CD4-positive, alpha-beta T cell (primary cell): ENCODE data around the gene ZNF850. TPM values are rescaled to one million over a fixed set of nuclear protein-coding genes. Genes with fewer than 3 reads are reported as not detected.

Experiments
- ATAC-seq: fragments of 200-7000 bp; cut with Tn5 transposase; one replicate; pipeline ENCODE4 v1.10.0; 2022; ENCODE audit warnings: mild to moderate bottlenecking; ENCODE audit not compliant: poor library complexity
- CTCF ChIA-PET: fragments of 350-600 bp; sonication (Branson Sonifier 250); formaldehyde crosslinking; loops from one replicate; lab custom pipeline; 2021; ENCODE audit warnings: antibody characterized with exemption, inconsistent platforms; lab: Charles Lee
- POLR2A ChIA-PET: fragments of 350-600 bp; sonication (Branson Sonifier 250); formaldehyde crosslinking; loops from one replicate; lab custom pipeline; 2021; ENCODE audit warnings: antibody characterized with exemption, inconsistent platforms; lab: Charles Lee
- DNase-seq, 14 experiments: peaks; one replicate each; pipeline ENCODE4 v3.0.0-alpha.2; 2013 to 2020; ENCODE audit warnings: mixed read lengths in 2 of 14
- H3K27ac ChIP-seq, 2 donors: one replicate each; pipeline versions ENCODE4 v1.5.1 to v1.7.0; 2013; ENCODE audit warnings: low read length in 2 of 2, low read depth in 1 of 2, mild to moderate bottlenecking in 1 of 2
- H3K27me3 ChIP-seq, 2 experiments: 1 replicate in 1 of 2; 2 replicates in 1 of 2; pipeline versions ENCODE4 v1.6.1 to v1.7.0; 2013; ENCODE audit warnings: low read length in 2 of 2, control low read depth in 1 of 2, mild to moderate bottlenecking in 1 of 2, moderate library complexity in 1 of 2; ENCODE audit not compliant: insufficient read depth in 2 of 2, control insufficient read depth in 1 of 2
- H3K36me3 ChIP-seq: one replicate; pipeline ENCODE4 v1.6.1; 2013; ENCODE audit warnings: low read length, control low read depth; ENCODE audit not compliant: insufficient read depth
- H3K4me1 ChIP-seq: one replicate; pipeline ENCODE4 v1.6.1; 2013; ENCODE audit warnings: low read length, control low read depth; ENCODE audit not compliant: insufficient read depth
- H3K4me3 ChIP-seq: one replicate; pipeline ENCODE4 v1.5.1; 2013; ENCODE audit warnings: mild to moderate bottlenecking, low read length, moderate library complexity
- H3K9me3 ChIP-seq, 2 experiments: 1 replicate in 1 of 2; 2 replicates in 1 of 2; pipeline versions ENCODE4 v1.6.1 to v1.7.0; 2013; ENCODE audit warnings: low read length in 2 of 2, mild to moderate bottlenecking in 2 of 2, control low read depth in 1 of 2, moderate library complexity in 1 of 2; ENCODE audit not compliant: control insufficient read depth in 1 of 2, insufficient read depth in 1 of 2
- H3K27ac Mint-ChIP-seq: one replicate; pipeline ENCODE4 v1.8.0; 2020; ENCODE audit warnings: mixed read lengths
- H3K27me3 Mint-ChIP-seq: one replicate; pipeline ENCODE4 v1.8.0; 2021; ENCODE audit warnings: mixed read lengths
- H3K36me3 Mint-ChIP-seq: one replicate; pipeline ENCODE4 v1.8.0; 2021; ENCODE audit warnings: low read depth, mixed read lengths
- H3K4me1 Mint-ChIP-seq: one replicate; pipeline ENCODE4 v1.8.0; 2021; ENCODE audit warnings: low read depth, mixed read lengths
- H3K4me3 Mint-ChIP-seq: one replicate; pipeline ENCODE4 v1.8.0; 2020; ENCODE audit warnings: mild to moderate bottlenecking, mixed read lengths
- H3K9me3 Mint-ChIP-seq: one replicate; pipeline ENCODE4 v1.8.0; 2020; ENCODE audit warnings: mixed read lengths
- intact Hi-C, 2 experiments: fragments of 100-400 bp; cut with DNase I in 1 of 2; cut with micrococcal nuclease in 1 of 2; formaldehyde crosslinking; loops; one replicate each; pipeline versions ENCODE4 v1.15.1 to v1.9.0; 2023 to 2025; cut with DNase I, micrococcal nuclease
- polyA plus RNA-seq, 2 donors: library from polyadenylated mRNA; unstranded; fragments of 120-200 nt; gene quantifications; one replicate each; pipeline ENCODE4 v1.2.1, GENCODE V29; 2013
- total RNA-seq, 174 experiments: library from RNA in 2 of 174; stranded (reverse) in 2 of 174; gene quantifications; one replicate each; pipeline ENCODE4 v1.2.3 and lab custom pipeline; 2021 to 2026
- TF ChIP-seq, protein P1 (sequence below): fragments of 200-600 bp; IDR thresholded peaks from one replicate; pipeline ENCODE4 v1.8.0; 2022; ENCODE audit warnings: antibody characterized with exemption, mild to moderate bottlenecking

Gene ZNF850
- total RNA-seq = 1 to 10 TPM in 1 of 2 experiments, under 1 TPM in 1; 0.77 to 2.1 TPM
- 1.2 TPM for polyA plus RNA-seq (2013, experiment 1 of 2)
- polyA plus RNA-seq (2013, experiment 2 of 2) = 1.6 TPM
- 5.1 to 29.6 (median 15.3) reads per million in 172 experiments for total RNA-seq (lab: John Stamatoyannopoulos, UW)

DNA sequence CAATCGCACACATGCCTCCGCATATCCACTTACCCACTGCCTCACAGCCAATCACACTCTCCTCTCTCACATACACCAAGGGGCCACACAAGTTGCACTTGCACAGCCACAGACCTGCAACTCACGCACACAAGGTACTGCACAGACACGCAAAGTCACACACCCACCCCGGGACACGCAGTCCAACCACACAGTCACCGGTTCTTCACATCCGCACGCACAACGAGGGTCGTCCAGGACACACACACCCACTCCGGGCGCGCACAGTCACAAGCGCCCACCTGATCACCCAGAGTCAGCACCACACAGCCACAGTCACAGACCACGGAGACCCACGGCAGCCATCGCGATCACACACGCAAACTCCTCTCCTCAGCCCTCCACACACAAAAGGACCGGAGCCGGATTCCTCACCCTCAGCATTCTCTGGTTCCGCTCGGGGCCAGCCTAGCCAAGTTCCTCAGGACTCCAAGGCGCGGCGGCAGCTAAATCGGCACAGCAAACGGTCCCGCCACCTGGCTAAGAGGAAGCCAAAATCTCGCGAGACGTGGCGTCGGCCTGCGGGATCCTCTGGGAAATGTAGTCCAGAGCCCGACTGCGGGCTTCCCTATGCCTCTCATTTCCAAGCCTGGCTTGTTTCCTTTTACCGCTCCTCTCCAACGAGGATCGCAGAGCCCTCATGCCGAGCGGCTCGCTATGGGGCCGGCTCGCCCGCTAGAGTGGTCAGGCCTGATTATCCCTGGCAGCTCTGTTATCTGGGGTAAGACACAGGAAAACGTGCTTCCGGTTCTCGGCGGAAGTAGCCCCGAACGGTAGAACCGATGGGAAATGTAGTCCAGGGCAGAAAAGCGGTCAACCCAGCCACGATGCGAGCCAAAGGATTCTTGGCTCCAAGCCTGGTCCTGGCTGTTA, at the start of gene ZNF850:
ZNF850 (minus strand) TSS at position 497 of the 912 bp plus-strand sequence. CDS start 10,201 bp downstream, outside the sequence.
- Mint-ChIP-seq H3K36me3 (peaks cover 42% of the 10 kb centered on the region), H3K4me3 (peak within 1 kb of the TSS; percentile 95), H3K4me1 (peaks cover 20% of the 10 kb centered on the region), H3K27ac (peak within 1 kb of the TSS; percentile 84), H3K27me3 (no peaks in the 10 kb centered on the region), H3K9me3 (peaks cover 3% of the 10 kb centered on the region)
- Histone ChIP-seq H3K27ac (peak within 1 kb of the TSS; percentile 78 to 94), H3K4me3 (peak within 1 kb of the TSS; percentile 91), H3K4me1 (peaks cover 20% of the 10 kb centered on the region), H3K9me3 (peaks cover 18 to 58% of the 10 kb centered on the region in 2 experiments), H3K27me3 (no peaks in the 10 kb centered on the region), H3K36me3 (no peaks in the 10 kb centered on the region)
- TF ChIP-seq, protein P1, sequence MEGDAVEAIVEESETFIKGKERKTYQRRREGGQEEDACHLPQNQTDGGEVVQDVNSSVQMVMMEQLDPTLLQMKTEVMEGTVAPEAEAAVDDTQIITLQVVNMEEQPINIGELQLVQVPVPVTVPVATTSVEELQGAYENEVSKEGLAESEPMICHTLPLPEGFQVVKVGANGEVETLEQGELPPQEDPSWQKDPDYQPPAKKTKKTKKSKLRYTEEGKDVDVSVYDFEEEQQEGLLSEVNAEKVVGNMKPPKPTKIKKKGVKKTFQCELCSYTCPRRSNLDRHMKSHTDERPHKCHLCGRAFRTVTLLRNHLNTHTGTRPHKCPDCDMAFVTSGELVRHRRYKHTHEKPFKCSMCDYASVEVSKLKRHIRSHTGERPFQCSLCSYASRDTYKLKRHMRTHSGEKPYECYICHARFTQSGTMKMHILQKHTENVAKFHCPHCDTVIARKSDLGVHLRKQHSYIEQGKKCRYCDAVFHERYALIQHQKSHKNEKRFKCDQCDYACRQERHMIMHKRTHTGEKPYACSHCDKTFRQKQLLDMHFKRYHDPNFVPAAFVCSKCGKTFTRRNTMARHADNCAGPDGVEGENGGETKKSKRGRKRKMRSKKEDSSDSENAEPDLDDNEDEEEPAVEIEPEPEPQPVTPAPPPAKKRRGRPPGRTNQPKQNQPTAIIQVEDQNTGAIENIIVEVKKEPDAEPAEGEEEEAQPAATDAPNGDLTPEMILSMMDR = no peak
- peak; percentile 94 for ATAC-seq
- POLR2A ChIA-PET = interaction anchor here (0.6 to 2.6 kb wide), 9 partner anchors 24 to 558 kb away, joined by 3 to 26 read pairs (median 6); partner anchors contain the start of genes ZFP14, ZNF146, ZNF345 and ZNF382
- CTCF ChIA-PET = no interaction called here
- intact Hi-C loops = loop anchor here (1.0 to 10.0 kb wide), 10 partner anchors 25 to 558 kb away; partner anchors contain the start of genes ZNF345 (in 2 of the 2), ZNF420 (in 2 of the 2), ZNF790 (in 2 of the 2) and ZFP14 (in 1 of the 2)
- peak; percentile 87 to 96 (median 93) for DNase-seq

DNA sequence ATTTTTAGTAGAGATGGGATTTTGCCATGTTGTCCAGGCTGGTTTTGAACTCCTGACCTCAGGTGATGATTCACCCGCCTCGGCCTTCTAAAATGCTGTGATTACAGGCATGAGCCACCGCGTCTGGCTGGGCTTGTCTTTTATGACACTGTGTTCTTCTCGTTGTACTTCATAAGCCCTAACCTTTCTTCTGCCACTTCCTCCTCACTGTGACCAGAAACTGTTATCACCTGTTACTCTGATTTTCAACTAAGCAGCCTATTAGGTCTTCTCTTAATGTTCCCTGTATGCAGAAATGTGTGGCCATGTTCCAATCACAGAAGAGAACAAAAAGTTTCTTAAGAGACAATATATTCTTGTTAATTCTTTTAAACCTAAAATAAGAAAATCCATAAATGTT, 49.2 kb upstream of the ZNF850 start:
- intact Hi-C loops = no loop called here
- Histone ChIP-seq H3K9me3 (peaks cover 48 to 95% of the 10 kb centered on the region in 2 experiments), H3K27ac (no peak overlapping the region), H3K27me3 (no peaks in the 10 kb centered on the region), H3K4me1 (no peaks in the 10 kb centered on the region), H3K36me3 (peaks cover 63% of the 10 kb centered on the region), H3K4me3 (no peak overlapping the region)
- POLR2A ChIA-PET = no interaction called here
- H3K27me3 Mint-ChIP-seq = no peaks in the 10 kb centered on the region
- CTCF ChIA-PET = no interaction called here
- no peaks in the 10 kb centered on the region for H3K4me1 Mint-ChIP-seq
- H3K9me3 Mint-ChIP-seq = peaks cover 12% of the 10 kb centered on the region
- ATAC-seq (no peak), DNase-seq (no peak)
- peaks cover 95% of the 10 kb centered on the region for H3K36me3 Mint-ChIP-seq
- H3K4me3 Mint-ChIP-seq = no peak overlapping the region
- TF ChIP-seq, protein P1 = no peak
- no peak overlapping the region for H3K27ac Mint-ChIP-seq

DNA sequence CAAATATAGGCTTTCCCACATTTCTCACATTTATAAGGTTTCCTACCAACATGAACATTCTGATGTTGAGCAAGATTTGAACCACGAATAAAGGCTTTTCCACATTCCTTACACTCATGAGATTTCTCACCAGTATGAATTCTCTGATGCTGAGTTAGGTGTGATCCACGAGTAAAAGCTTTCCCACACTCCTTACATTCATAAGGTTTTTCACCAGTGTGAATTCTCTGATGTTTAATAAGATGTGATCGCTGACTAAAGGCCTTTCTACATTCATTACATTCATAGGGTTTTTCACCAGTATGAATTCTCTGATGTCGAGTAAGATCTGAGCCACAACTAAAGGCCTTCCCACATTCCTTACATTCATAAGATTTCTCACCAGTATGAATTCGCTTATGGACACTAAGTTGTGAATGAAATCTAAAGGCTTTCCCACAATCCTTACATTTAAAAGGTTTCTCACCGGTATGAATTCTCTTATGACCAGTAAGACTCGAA, 46.6 kb upstream of the ZNF850 start:
- no peaks in the 10 kb centered on the region for H3K4me1 ChIP-seq
- TF ChIP-seq, protein P1 = no peak
- H3K9me3 ChIP-seq = peaks cover 60 to 98% of the 10 kb centered on the region in 2 experiments
- ChIA-PET CTCF (no interaction called here), POLR2A (interaction anchor here (0.9 kb wide), 1 partner anchor 14 kb away, joined by 3 read pairs; no protein-coding TSS in a partner anchor)
- H3K27me3 Mint-ChIP-seq = no peaks in the 10 kb centered on the region
- no peaks in the 10 kb centered on the region for H3K27me3 ChIP-seq
- intact Hi-C loops = no loop called here
- H3K36me3 ChIP-seq = peaks cover 45% of the 10 kb centered on the region
- H3K4me3 Mint-ChIP-seq = no peak overlapping the region
- H3K4me1 Mint-ChIP-seq = no peaks in the 10 kb centered on the region
- H3K27ac ChIP-seq = no peak overlapping the region
- ATAC-seq (no peak), DNase-seq (no peak)
- peaks cover 98% of the 10 kb centered on the region for H3K36me3 Mint-ChIP-seq
- H3K4me3 ChIP-seq = no peak overlapping the region
- H3K9me3 Mint-ChIP-seq = peaks cover 8% of the 10 kb centered on the region
- H3K27ac Mint-ChIP-seq = no peak overlapping the region
